Measurements from ENCODE around the gene LYL1.

The LYL1 gene

DNA sequence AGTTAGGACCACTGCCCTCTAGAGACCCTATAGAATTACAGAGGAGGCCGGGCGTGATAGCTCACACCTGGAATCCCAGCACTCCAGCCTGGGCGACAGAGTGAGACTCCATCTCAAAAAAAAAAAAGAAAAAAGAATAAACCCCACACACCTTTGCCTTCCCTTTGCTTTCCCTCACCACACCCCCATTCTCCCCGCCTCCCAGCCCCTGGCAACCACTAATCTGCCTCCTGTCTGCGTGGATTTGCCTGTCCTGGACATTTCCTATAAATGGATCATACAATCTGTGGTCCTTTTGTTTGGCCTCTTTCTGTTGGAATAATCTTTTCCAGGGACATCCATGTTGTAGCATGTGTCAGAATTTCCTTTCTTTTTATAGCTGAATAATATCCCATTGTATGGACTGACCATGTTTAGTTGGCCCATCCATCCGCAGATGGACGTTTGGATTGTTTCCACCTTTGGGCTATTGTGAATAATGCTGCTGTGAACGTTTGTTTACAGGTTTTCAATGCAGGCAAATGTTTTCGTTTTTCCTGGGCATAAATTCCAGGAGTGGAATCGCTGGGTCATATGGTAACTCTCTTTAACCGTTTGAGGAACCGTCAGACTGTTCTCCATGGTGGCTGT lies 30.7 kb upstream of the LYL1 start:
- no peak overlapping the region for H3K4me3 ChIP-seq
- no peak overlapping the region for H3K4me2 ChIP-seq
- H3K9me3 ChIP-seq (replicated peaks in 1 of 11) = no peaks in the 10 kb centered on the region
- TF ChIP-seq Cebpa-rat (IDR thresholded peaks at IDR 0.05) = no peak
- peaks cover 10 to 56% (median 39%) of the 10 kb centered on the region in 10 experiments for H3K4me1 ChIP-seq
- H3K27me3 ChIP-seq = no peaks in the 10 kb centered on the region
- peaks cover 60 to 100% (median 87%) of the 10 kb centered on the region in 11 experiments for H3K36me3 ChIP-seq
- H3K27ac ChIP-seq = 0 out of 22 replicates have a peak overlapping the region, but pooled peaks of 1 of the 11 experiments have one; percentile 7
- peak overlapping the region in 1 of 11 experiments; percentile 5; a peak in 1 of 22 replicates for H3K9ac ChIP-seq
- peaks cover 79 to 100% (median 93%) of the 10 kb centered on the region in 11 experiments for H4K20me1 ChIP-seq

DNA sequence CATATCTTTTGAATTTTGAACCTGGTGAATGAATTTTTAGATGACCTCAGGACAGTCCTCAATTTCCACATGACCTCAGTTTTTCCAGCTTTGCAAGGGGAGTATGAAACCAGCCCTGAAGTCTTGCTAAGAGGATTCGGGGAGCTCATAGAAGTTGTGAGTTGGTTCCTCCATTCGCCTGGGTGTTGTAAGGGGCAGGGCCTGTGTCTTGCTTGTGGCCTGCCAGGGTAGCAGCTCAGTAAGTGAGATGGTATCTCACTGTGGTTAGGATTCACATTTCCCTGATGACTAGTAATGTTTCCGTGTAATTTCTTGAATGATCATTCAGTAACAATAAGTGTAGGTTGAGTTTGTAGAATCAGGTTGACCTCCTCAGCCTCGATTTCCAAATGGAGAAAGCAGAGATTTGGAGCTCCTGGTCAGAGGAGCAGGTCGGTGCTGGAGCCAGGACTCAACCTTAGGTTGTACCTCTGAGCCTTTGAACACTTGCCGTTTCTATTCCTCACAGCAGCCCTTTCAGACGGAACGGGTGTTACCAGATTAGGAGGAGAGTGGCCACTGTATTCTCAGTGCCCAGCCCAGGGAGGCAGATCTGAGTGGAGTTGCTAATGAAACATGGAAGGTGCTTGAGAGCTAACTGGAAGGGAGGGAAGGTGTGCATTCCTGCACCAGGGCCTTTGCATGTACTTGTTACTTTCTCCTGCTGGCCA lies 30.0 kb upstream of the LYL1 start:
- Histone ChIP-seq H3K27me3 (no peaks in the 10 kb centered on the region), H3K36me3 (peaks cover 54 to 100% (median 87%) of the 10 kb centered on the region in 11 experiments), H3K9me3 (replicated peaks in 1 of 11) (no peaks in the 10 kb centered on the region), H3K4me3 (no peak overlapping the region), H4K20me1 (peaks cover 82 to 100% (median 96%) of the 10 kb centered on the region in 11 experiments), H3K27ac (0 out of 22 replicates have a peak overlapping the region, but pooled peaks of 1 of the 11 experiments have one; percentile 7), H3K9ac (peak overlapping the region in 2 of 11 experiments; percentile 5 to 23; a peak in 1 of 22 replicates), H3K4me2 (0 out of 22 replicates have a peak overlapping the region, but pooled peaks of 1 of the 11 experiments have one; percentile 33), H3K4me1 (peaks cover 10 to 55% (median 40%) of the 10 kb centered on the region in 10 experiments)
- no peak for TF ChIP-seq Cebpa-rat (IDR thresholded peaks at IDR 0.05)

DNA sequence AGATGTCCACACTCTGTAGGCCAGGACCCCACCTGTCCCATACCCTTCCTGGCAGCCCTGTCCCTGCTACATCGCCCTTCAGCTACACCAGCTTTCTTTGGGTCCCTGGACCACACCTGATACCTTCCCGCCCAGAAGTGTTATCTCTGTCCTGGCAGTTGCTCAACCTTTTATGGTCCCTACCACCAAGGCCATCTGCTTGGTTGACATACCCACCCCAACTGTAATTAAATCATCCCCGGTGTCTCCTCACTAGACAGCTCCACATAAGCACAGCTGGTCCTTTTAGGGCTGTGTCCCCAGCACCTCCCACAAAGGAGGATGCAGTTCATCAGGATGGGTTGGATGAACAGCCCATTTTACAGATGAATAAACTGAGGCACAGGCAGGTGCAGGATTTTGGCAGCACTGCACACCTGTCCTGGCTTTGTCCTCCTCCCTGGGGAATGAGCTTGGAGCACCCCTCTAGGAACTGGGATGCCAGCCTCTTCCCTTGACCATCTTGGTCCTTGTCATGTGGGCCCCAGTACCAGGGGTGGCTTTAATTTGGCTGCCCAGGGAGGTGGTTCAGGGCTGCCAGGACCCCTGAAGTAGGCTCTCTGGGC lies 28.3 kb upstream of the LYL1 start:
- peak overlapping the region in 5 of 11 experiments; percentile 17 to 66 (median 33); a peak in 9 of 22 replicates for H3K4me2 ChIP-seq
- H3K4me1 ChIP-seq = peaks cover 27 to 66% (median 52%) of the 10 kb centered on the region in 10 experiments
- H3K9ac ChIP-seq = 0 out of 22 replicates have a peak overlapping the region, but pooled peaks of 1 of the 11 experiments have one; percentile 2
- H4K20me1 ChIP-seq = peaks cover 97 to 100% (median 100%) of the 10 kb centered on the region in 11 experiments
- no peaks in the 10 kb centered on the region for H3K9me3 ChIP-seq (replicated peaks in 1 of 11)
- H3K36me3 ChIP-seq = peaks cover 47 to 99% (median 82%) of the 10 kb centered on the region in 11 experiments
- no peak overlapping the region for H3K4me3 ChIP-seq
- no peaks in the 10 kb centered on the region for H3K27me3 ChIP-seq
- peak overlapping the region in 1 of 11 experiments; percentile 28; a peak in 2 of 22 replicates for H3K27ac ChIP-seq
- TF ChIP-seq Cebpa-rat (IDR thresholded peaks at IDR 0.05) = no peak

DNA sequence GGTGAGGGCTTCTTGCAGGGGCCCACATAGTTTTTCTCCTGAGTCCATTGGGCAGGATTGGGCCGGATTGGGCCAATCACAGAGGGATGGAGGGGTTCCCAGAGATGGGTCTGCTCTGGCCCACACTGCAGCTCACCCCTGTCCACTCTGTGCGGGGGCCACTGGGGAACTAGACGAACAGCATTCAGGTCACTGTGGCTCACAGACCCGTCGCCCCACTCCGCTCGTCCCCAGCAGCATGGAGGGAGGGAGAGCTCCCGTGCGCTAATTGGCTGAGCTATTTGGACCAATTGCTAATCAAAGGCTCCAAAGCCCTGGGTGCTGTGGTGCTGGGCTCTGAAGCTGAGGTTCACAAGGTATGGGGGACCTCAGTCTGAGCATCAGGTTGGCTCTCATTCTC lies 26.7 kb upstream of the LYL1 start:
- TF ChIP-seq Cebpa-rat (IDR thresholded peaks at IDR 0.05) = no peak
- peak overlapping the region in 2 of 11 experiments; percentile 5 to 11; a peak in 3 of 22 replicates for H3K4me2 ChIP-seq
- H3K9ac ChIP-seq = peak overlapping the region in 3 of 11 experiments; percentile 16 to 29 (median 21); a peak in 1 of 22 replicates
- H3K27me3 ChIP-seq = no peaks in the 10 kb centered on the region
- no peak overlapping the region for H3K4me3 ChIP-seq
- H3K36me3 ChIP-seq = peaks cover 40 to 99% (median 82%) of the 10 kb centered on the region in 11 experiments; a peak in 21 of 22 replicates
- H3K4me1 ChIP-seq = peaks cover 30 to 75% (median 58%) of the 10 kb centered on the region in 10 experiments
- no peaks in the 10 kb centered on the region for H3K9me3 ChIP-seq (replicated peaks in 1 of 11)
- peaks cover 97 to 100% (median 100%) of the 10 kb centered on the region in 11 experiments for H4K20me1 ChIP-seq
- H3K27ac ChIP-seq = peak overlapping the region in 1 of 11 experiments; percentile 40; a peak in 2 of 22 replicates

DNA sequence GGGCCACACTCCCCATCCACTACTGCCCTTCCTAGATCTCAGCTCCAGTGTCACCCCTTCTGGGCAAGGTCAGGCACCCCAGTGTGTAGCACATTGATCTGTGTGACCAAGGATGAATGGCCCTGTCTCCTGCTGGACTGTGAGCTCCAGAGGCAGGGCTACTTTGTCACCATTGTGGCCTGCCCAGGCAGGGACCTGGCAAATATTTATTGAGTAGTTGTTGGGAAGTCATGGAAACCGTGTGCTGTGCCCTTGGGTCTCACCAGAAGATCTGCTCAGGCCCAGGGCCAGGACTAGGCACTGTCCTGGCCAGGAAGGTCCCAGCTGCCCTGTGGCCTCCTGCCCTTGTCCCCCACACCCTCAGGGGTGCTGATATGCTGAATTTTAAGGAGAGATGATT lies 25.9 kb upstream of the LYL1 start:
- Histone ChIP-seq H3K27ac (peak overlapping the region in 6 of 11 experiments; percentile 5 to 40 (median 26); a peak in 6 of 22 replicates), H3K9me3 (replicated peaks in 1 of 11) (no peaks in the 10 kb centered on the region), H3K4me3 (no peak overlapping the region), H4K20me1 (peaks cover 97 to 100% (median 100%) of the 10 kb centered on the region in 11 experiments), H3K36me3 (peaks cover 42 to 99% (median 81%) of the 10 kb centered on the region in 11 experiments; a peak in 21 of 22 replicates), H3K4me2 (peak overlapping the region in 6 of 11 experiments; percentile 5 to 53 (median 14); a peak in 4 of 22 replicates), H3K9ac (peak overlapping the region in 6 of 11 experiments; percentile 2 to 29 (median 15); a peak in 5 of 22 replicates), H3K27me3 (no peaks in the 10 kb centered on the region), H3K4me1 (peaks cover 30 to 72% (median 58%) of the 10 kb centered on the region in 10 experiments)
- TF ChIP-seq Cebpa-rat (IDR thresholded peaks at IDR 0.05) = no peak

DNA sequence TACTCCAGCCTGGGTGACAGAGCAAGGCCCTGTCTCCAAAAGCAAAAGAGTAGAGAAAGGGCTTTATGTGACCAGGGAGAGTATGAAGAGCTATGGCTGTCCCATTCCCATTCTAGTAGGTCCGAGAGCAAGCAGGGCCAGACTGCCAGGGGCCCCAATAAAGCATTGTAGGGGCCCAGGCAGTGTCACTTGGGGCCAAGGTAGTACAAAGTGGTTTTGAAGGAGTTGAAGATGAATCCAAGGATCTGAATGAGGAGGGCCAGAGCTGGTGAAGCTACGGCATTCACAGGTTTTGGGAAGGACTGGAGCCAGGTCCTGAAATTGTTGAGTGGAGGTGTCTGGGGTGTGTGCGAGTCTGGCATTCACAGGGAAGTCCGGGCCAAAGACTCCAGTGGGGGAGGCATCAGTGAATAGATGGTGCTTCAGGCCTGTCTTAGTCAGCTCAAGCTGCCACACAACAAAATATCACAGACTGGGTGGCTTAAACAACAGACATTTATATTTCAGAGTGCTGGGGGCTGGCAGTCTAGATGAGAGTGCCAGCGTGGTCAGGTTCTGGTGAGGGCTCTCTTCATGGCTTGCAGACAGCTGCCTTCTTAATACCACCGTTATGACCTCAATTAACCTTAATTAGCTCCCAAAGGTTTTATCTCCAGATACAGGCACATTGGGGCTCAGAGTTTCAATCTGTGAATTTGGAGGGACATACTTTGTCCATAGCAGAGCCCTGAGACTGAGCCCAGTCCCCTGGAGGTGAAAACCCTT lies 25.3 kb upstream of the LYL1 start:
- H3K9ac ChIP-seq = peak overlapping the region in 5 of 11 experiments; percentile 2 to 42 (median 21); a peak in 7 of 22 replicates
- peaks cover 30 to 76% (median 57%) of the 10 kb centered on the region in 10 experiments for H3K4me1 ChIP-seq
- H3K27ac ChIP-seq = peak overlapping the region in 6 of 11 experiments; percentile 5 to 40 (median 26); a peak in 5 of 22 replicates
- no peaks in the 10 kb centered on the region for H3K27me3 ChIP-seq
- peaks cover 97 to 100% (median 100%) of the 10 kb centered on the region in 11 experiments for H4K20me1 ChIP-seq
- peak overlapping the region in 10 of 11 experiments; percentile 10 to 55 (median 39); a peak in 12 of 22 replicates for H3K4me2 ChIP-seq
- peaks cover 46 to 99% (median 83%) of the 10 kb centered on the region in 11 experiments; a peak in 21 of 22 replicates for H3K36me3 ChIP-seq
- no peak for TF ChIP-seq Cebpa-rat (IDR thresholded peaks at IDR 0.05)
- H3K4me3 ChIP-seq = no peak overlapping the region
- no peaks in the 10 kb centered on the region for H3K9me3 ChIP-seq (replicated peaks in 1 of 11)

DNA sequence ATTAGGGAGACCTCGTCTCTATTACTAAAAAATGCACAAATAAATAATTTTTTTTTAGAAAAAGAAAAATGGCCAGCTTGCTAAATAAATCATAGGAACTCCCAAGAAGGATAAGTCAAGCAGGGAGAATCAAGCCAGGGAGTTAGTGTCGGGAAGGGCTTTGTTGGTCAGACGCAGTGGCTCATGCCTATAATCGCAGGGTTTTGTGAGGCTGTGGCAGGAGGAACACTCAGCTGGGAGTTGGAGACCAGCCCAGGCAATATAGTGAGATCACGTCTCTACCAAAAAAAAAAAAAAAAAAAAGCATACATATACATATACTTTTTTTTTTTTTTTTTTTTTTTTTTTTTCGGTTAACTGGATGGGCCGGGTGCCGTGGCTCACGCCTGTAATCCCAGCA lies 24.4 kb upstream of the LYL1 start:
- H3K36me3 ChIP-seq = peaks cover 49 to 99% (median 82%) of the 10 kb centered on the region in 11 experiments
- H3K27me3 ChIP-seq = no peaks in the 10 kb centered on the region
- peak overlapping the region in 3 of 11 experiments; percentile 6 to 32 (median 9); a peak in 1 of 22 replicates for H3K9ac ChIP-seq
- H3K4me2 ChIP-seq = peak overlapping the region in 10 of 11 experiments; percentile 2 to 55 (median 39); a peak in 16 of 22 replicates
- no peak overlapping the region for H3K27ac ChIP-seq
- no peak overlapping the region for H3K4me3 ChIP-seq
- no peaks in the 10 kb centered on the region for H3K9me3 ChIP-seq (replicated peaks in 1 of 11)
- TF ChIP-seq Cebpa-rat (IDR thresholded peaks at IDR 0.05) = no peak
- H3K4me1 ChIP-seq = peaks cover 32 to 73% (median 52%) of the 10 kb centered on the region in 10 experiments
- peaks cover 97 to 100% (median 100%) of the 10 kb centered on the region in 11 experiments for H4K20me1 ChIP-seq
